PC-9 (cell line): ENCODE measurements around the gene GTF2IRD1.

ENCODE experiments used
- EZH2 ChIP-seq: fragments of 200-600 bp; sonication (generic); IDR thresholded peaks from 2 replicates; pipeline ENCODE4 v1.8.0; 2017; ENCODE audit warnings: antibody characterized with exemption, low read depth
- TF ChIP-seq, protein P1 (sequence below): fragments of 200-600 bp; sonication (generic); conservative IDR thresholded peaks from 2 replicates; pipeline ENCODE4 v1.6.1; 2017; ENCODE audit warnings: mixed run types, antibody characterized with exemption, mild to moderate bottlenecking, moderate library complexity

- TF ChIP-seq, protein P1, sequence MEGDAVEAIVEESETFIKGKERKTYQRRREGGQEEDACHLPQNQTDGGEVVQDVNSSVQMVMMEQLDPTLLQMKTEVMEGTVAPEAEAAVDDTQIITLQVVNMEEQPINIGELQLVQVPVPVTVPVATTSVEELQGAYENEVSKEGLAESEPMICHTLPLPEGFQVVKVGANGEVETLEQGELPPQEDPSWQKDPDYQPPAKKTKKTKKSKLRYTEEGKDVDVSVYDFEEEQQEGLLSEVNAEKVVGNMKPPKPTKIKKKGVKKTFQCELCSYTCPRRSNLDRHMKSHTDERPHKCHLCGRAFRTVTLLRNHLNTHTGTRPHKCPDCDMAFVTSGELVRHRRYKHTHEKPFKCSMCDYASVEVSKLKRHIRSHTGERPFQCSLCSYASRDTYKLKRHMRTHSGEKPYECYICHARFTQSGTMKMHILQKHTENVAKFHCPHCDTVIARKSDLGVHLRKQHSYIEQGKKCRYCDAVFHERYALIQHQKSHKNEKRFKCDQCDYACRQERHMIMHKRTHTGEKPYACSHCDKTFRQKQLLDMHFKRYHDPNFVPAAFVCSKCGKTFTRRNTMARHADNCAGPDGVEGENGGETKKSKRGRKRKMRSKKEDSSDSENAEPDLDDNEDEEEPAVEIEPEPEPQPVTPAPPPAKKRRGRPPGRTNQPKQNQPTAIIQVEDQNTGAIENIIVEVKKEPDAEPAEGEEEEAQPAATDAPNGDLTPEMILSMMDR = no peak
- no peak for TF ChIP-seq EZH2
These were observed 50.2 kb downstream of the GTF2IRD1 start for GRCh38 chr7:74503943-74504342.
